Activated naive CD4-positive, alpha-beta T cell treated with anti-CD3 and anti-CD28 coated beads, Interleukin-2, amount 10 ng/mL, durations not matched to agents 7 days and 5 days (primary cell): ENCODE measurements around the gene TNFAIP8L3.
"Not testable (repeated sequence)": the region's sequence is repeated elsewhere in the genome, so short reads cannot be mapped to it uniquely, and the experiment has no call there.

Experiments
- CTCF ChIA-PET: fragments of 350-600 bp; sonication (Branson Sonifier 250); formaldehyde crosslinking; loops from one replicate; lab custom pipeline; 2021; ENCODE audit warnings: antibody characterized with exemption; lab: Charles Lee
- DNase-seq: peaks from one replicate; pipeline ENCODE4 v3.0.0-alpha.2; 2020
- H3K27ac Mint-ChIP-seq: one replicate; pipeline ENCODE4 v1.8.0; 2021; ENCODE audit warnings: mild to moderate bottlenecking, moderate library complexity, mixed read lengths
- H3K27me3 Mint-ChIP-seq: one replicate; pipeline ENCODE4 v1.8.0; 2021; ENCODE audit warnings: mild to moderate bottlenecking, mixed read lengths
- H3K36me3 Mint-ChIP-seq: one replicate; pipeline ENCODE4 v1.8.0; 2021; ENCODE audit warnings: mixed read lengths
- H3K4me1 Mint-ChIP-seq: one replicate; pipeline ENCODE4 v1.8.0; 2021; ENCODE audit warnings: mixed read lengths
- H3K4me3 Mint-ChIP-seq: one replicate; pipeline ENCODE4 v1.8.0; 2021; ENCODE audit warnings: mild to moderate bottlenecking, moderate library complexity, mixed read lengths
- H3K9me3 Mint-ChIP-seq: one replicate; pipeline ENCODE4 v1.8.0; 2021; ENCODE audit warnings: mixed read lengths

The TNFAIP8L3 gene

DNA sequence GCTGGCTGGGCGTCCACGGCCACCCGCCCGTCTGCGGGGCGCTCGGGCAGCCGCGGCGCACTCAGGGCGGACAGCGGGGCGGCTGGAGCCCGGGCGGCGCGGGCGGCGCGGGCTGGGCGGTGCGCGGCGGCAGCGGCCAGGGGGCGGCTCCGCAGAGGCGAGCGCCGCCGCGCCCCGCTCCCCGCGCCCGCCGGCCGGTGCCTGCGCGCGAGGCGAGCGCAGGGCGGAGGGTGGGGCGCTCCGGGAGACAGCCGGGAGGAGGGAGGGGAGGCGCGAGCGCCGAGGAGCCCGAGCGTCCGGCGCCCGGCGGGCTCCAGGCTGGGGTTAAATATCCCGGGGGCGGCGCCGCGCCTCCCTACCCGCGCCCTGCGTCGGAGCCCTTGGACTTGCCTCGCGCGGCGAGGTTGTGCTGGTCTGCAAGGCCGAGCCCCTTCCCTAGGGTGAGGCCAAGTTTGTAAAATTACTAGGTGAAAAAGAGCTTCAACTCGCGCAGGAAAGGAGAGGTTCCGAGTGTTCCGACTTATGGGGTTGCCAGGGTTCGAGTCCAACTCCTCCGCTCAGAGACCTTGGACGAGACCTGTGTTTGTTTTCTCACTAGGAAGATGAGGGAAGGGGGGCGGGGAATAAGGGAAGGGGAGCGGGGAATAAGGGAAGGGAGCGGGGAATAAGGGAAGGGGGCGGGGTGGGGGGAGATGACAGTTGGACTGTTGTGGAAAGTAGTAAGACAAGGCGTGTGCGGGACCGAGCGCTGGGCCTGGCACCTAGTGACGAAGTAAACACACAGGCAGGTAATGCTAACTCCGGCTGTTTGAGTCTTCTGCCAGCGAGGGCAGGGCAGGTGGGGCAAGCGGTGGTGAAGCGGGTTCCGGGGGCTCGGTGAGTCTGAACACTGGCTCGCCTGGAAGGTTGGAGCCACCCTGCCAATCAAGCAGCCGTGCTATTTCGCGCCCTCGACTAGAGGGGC, at the start of gene TNFAIP8L3:
Gene TNFAIP8L3, minus strand, starts transcription at position 301 of the 964 bp plus-strand sequence. CDS start 311 bp downstream, outside the sequence.
- Mint-ChIP-seq H3K9me3 (no peaks in the 10 kb centered on the region), H3K4me3 (peak within 1 kb of the TSS; percentile 65), H3K36me3 (no peaks in the 10 kb centered on the region), H3K27ac (no peak within 1 kb of the TSS), H3K27me3 (peaks cover 86% of the 10 kb centered on the region), H3K4me1 (peaks cover 11% of the 10 kb centered on the region)
- CTCF ChIA-PET = no interaction called here
- DNase-seq = no peak

DNA sequence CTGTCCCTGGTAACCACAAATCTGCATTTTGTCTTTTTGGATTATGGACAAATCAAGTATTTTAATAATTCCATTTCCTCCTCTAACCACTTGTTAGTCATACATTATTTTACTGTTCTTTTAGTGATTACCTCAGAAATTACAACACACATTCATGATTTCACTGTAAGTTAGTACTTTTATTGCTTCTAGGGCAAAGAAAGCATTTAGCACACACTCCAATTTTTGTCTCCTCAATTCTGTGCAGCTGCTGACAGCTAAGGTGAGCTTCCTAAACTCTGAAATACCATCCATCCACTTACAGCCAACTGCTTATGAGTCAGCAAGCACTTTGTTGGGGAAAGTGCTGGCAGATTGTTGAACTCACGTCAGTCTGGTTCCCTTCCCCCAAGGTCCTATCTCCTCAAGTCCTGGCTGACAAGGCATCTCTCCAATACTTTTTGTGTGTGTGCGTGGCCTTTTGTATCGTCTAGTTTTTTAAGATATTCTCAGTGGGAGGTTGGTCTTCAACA, 49.4 kb upstream of the TNFAIP8L3 start:
- Mint-ChIP-seq H3K27ac (no peak overlapping the region), H3K27me3 (peaks cover 6% of the 10 kb centered on the region), H3K36me3 (no peaks in the 10 kb centered on the region), H3K4me1 (no peaks in the 10 kb centered on the region), H3K4me3 (no peak overlapping the region), H3K9me3 (no peaks in the 10 kb centered on the region)
- CTCF ChIA-PET = no interaction called here
- no peak for DNase-seq

DNA sequence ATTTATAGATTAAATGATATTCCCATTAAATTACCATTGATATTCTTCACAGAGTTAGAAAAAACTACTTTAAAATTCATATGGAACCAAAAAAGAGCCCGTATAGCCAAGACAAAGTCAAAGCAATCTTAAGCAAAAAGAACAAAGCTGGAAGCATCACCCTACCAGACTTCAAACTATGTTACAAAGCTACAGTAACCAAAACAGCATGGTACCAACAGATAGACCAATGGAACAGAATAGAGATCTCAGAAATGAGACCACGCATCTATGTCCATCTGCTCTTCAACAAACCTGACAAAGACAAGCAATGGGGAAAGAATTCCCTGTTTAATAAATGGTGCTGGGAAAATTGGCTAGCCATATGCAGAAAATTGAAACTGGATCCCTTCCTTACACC, 45.6 kb upstream of the TNFAIP8L3 start:
- H3K27ac Mint-ChIP-seq, H3K9me3 Mint-ChIP-seq, H3K4me1 Mint-ChIP-seq, H3K4me3 Mint-ChIP-seq, H3K36me3 Mint-ChIP-seq, DNase-seq: not testable (repeated sequence)
- CTCF ChIA-PET = interaction anchor here (1.5 kb wide), 1 partner anchor 8 kb away, joined by 4 read pairs; no protein-coding TSS in a partner anchor
- H3K27me3 Mint-ChIP-seq = peaks cover 20% of the 10 kb centered on the region

DNA sequence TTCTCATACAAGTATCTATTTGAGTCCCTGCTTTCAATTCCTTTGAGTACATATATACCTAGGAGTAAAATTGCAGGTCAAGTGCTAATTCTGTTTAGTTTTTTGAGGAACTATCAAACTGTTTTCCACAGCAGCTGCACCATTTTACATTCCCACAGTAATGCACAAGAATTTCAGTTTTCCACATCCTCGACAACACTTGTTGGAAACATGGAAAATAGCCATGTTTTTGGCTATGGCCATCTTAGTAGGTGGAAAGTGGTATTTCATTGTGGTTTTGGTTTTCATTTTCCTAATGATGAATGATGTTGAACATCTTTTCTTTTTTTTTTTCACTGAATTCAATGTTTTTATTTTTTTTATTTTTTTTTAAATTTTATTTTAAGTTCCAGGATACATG, 44.4 kb upstream of the TNFAIP8L3 start:
- no peaks in the 10 kb centered on the region for H3K9me3 Mint-ChIP-seq
- peaks cover 20% of the 10 kb centered on the region for H3K27me3 Mint-ChIP-seq
- no peaks in the 10 kb centered on the region for H3K4me1 Mint-ChIP-seq
- no peaks in the 10 kb centered on the region for H3K36me3 Mint-ChIP-seq
- no peak overlapping the region for H3K4me3 Mint-ChIP-seq
- DNase-seq = no peak
- H3K27ac Mint-ChIP-seq = no peak overlapping the region
- CTCF ChIA-PET = no interaction called here

DNA sequence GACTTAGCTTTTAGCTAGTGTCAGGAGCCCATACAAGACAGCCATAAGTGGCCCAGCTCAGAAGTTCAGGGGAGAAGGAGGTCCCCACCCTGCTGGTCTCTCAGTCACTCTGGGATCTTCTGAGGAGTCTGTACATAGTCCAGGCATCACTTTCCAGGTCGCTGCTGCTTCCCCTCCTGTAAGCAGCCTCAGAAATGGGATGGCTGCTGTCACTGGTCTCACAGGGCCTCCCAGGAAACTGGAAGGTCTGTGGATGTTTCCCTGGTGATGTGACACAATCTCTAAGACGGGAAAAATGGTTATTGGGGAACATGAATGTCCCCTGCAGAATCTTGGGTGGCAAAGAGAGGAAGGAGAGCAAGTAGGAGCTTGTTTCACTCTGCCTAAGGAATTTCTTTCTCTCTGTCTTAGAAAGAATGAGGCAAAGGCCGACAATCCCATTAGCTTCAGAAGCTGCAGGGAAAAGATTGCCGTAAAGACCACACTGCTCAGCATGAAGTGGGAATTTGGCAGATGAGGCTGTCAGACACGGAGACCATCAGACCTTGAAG, 43.2 kb upstream of the TNFAIP8L3 start:
- no peak for DNase-seq
- Mint-ChIP-seq H3K4me3 (no peak overlapping the region), H3K9me3 (no peaks in the 10 kb centered on the region), H3K27ac (no peak overlapping the region), H3K4me1 (no peaks in the 10 kb centered on the region), H3K27me3 (peaks cover 20% of the 10 kb centered on the region), H3K36me3 (no peaks in the 10 kb centered on the region)
- CTCF ChIA-PET = interaction anchor here (0.9 kb wide), 1 partner anchor 55 kb away, joined by 4 read pairs; no protein-coding TSS in a partner anchor

DNA sequence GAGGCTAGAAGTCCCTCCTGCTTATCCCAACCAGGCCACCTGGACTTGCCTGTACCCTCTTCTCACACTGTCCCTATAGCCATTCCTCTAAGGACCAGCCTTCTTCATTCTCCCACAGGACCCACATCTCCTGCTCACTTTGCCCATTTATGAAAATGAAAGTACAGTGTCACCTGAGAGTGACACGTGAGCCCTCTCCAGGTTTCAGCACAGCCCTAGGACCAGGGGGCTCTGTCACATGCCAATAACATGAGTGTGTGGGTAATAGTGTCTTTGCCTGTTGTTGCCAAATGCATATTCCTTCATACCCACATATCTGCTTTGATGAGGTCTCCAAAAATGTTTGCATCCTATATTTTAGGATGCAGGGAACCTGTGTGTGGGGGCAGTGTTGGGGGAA, 42.3 kb upstream of the TNFAIP8L3 start:
- DNase-seq = no peak
- Mint-ChIP-seq H3K27ac (no peak overlapping the region), H3K36me3 (no peaks in the 10 kb centered on the region), H3K4me1 (no peaks in the 10 kb centered on the region), H3K27me3 (peaks cover 25% of the 10 kb centered on the region), H3K4me3 (no peak overlapping the region), H3K9me3 (no peaks in the 10 kb centered on the region)
- CTCF ChIA-PET = interaction anchor here (0.9 kb wide), 1 partner anchor 56 kb away, joined by 4 read pairs; no protein-coding TSS in a partner anchor

DNA sequence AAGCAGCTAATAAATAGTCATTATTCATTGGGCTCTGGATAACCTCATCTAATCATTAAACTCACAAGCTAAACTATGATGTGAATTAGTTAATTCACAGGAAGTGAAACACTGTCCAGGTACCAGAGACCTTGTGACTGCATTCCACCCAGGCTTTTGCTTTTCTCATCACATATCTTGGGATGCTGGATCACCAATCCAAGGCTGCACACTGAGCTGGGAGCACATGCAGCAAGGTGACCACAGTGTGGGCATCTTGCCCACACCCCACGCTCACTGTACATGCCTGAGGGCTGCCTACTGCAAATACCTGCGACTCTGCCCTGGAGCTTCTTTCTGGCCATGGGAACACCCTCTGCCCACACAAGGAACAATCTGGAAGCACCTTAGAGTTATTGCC, 40.6 kb upstream of the TNFAIP8L3 start:
- H3K9me3 Mint-ChIP-seq = no peaks in the 10 kb centered on the region
- H3K27me3 Mint-ChIP-seq = peaks cover 24% of the 10 kb centered on the region
- CTCF ChIA-PET = no interaction called here
- no peak overlapping the region for H3K4me3 Mint-ChIP-seq
- no peak overlapping the region for H3K27ac Mint-ChIP-seq
- no peaks in the 10 kb centered on the region for H3K4me1 Mint-ChIP-seq
- H3K36me3 Mint-ChIP-seq = no peaks in the 10 kb centered on the region
- DNase-seq = no peak

DNA sequence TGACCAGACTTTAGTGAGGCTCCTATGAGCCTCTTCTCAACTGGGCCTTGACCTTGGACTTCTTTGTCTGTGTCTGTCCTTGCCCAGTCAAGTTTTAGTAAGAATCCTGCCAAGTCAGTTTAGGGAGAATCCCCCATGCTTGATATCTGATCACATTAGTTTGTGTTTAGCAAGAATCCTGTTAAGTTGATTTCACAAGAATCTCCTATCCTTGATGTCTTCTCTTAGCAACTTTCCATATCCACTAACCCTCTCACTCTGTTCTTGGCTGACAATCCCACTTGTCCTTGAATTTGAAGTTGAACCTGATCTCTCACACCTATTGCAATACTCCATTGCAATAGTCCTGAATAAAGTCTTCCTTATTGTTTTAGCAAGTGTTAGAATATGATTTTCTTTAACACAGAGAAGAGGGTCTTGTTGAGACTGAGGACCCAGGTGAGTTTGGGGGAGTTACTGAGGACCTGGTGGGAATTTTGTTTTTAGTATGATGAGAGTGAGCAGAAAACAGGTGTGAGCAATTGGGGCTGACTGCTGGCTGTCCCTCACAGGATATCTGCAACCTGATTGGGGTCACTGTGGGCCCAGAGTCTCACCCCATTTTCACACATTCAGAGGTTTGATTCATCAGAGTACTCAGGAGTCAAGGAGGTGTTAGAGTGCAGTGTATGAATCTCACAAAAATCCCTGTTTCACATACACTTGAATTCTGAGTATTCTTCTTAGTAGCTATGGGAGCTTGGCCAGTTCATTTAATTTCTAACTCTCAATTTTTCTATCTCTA, 39.9 kb upstream of the TNFAIP8L3 start:
- Mint-ChIP-seq H3K36me3 (no peaks in the 10 kb centered on the region), H3K4me1 (no peaks in the 10 kb centered on the region), H3K27ac (no peak overlapping the region), H3K27me3 (peaks cover 24% of the 10 kb centered on the region), H3K9me3 (no peaks in the 10 kb centered on the region), H3K4me3 (no peak overlapping the region)
- CTCF ChIA-PET = interaction anchor here (0.9 kb wide), 1 partner anchor 28 kb away, joined by 3 read pairs; no protein-coding TSS in a partner anchor
- no peak for DNase-seq

DNA sequence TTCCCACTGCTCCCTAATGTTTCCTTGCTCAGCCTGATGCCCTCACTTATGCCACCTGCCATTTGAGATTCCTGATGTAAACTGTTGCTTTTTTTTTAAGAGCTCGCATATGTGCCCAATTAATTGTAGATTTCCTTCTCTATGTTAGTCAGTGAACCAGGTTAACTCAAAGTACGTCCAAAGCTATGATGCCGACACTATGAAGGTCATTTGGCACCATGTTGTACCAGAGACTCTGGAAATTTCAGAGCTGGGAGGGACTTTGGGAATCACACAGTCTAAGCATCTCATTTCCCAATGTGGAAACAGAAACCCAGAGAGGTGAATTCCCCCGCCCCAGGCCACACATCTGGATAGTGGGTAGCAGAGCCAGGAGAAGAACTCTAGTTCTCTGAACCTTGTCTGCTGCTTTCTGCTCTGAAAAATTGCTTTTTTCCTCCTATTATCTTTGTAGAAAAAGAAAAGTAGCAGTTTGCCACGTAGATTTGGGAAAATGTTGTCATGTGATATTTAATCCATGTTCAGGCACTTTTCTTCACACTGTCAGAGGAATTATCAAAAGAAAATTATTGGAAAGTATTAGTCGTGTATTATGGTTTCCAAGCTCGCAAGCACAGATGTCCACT, 38.5 kb upstream of the TNFAIP8L3 start:
- Mint-ChIP-seq H3K27ac (no peak overlapping the region), H3K36me3 (no peaks in the 10 kb centered on the region), H3K4me3 (no peak overlapping the region), H3K9me3 (no peaks in the 10 kb centered on the region), H3K27me3 (peaks cover 24% of the 10 kb centered on the region), H3K4me1 (no peaks in the 10 kb centered on the region)
- DNase-seq = no peak
- CTCF ChIA-PET = interaction anchor here (0.7 to 1.9 kb wide), 5 partner anchors 7 to 172 kb away, joined by 3 to 4 read pairs (median 3); no protein-coding TSS in a partner anchor

DNA sequence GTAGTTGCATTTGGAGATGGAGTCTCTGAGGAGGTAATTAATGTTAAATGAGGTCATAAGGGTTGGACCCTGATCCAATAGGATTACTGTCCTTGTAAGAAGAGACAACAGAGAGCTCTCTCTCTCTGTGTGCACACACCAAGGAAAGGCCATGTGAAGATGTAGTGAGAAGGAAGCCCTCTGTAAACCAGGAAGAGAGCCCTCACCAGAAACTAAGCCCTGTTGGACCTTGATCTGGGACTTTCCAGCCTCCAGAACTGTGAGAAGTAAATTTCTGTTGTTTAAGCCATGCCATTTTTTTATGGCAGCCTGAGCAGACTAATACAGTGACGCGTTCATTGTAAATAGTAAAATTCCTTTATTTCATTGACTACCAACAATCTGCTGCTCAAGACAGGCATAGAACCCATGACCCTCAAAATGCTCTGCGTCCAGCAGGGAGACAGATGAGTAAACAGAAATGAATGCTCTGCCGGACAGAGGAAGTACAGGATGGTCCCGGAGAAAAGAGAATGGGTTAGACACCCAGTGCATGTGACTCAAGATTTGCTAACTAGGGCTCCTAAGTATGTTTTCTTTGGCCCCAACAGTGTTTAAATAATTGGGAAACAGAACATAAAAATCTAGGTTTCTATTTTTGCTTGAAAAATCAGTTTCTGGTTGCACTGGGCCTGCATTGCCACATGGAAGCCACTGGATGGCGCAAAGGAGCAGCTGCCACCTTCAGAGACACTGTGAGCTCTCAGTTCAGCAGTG, 37.9 kb upstream of the TNFAIP8L3 start:
- Mint-ChIP-seq H3K27me3 (peaks cover 17% of the 10 kb centered on the region), H3K27ac (no peak overlapping the region), H3K4me3 (no peak overlapping the region), H3K4me1 (no peaks in the 10 kb centered on the region), H3K9me3 (no peaks in the 10 kb centered on the region), H3K36me3 (no peaks in the 10 kb centered on the region)
- CTCF ChIA-PET = interaction anchor here (0.7 to 1.9 kb wide), 4 partner anchors 8 to 173 kb away, joined by 3 to 4 read pairs (median 3); no protein-coding TSS in a partner anchor
- peak; percentile 27 for DNase-seq

DNA sequence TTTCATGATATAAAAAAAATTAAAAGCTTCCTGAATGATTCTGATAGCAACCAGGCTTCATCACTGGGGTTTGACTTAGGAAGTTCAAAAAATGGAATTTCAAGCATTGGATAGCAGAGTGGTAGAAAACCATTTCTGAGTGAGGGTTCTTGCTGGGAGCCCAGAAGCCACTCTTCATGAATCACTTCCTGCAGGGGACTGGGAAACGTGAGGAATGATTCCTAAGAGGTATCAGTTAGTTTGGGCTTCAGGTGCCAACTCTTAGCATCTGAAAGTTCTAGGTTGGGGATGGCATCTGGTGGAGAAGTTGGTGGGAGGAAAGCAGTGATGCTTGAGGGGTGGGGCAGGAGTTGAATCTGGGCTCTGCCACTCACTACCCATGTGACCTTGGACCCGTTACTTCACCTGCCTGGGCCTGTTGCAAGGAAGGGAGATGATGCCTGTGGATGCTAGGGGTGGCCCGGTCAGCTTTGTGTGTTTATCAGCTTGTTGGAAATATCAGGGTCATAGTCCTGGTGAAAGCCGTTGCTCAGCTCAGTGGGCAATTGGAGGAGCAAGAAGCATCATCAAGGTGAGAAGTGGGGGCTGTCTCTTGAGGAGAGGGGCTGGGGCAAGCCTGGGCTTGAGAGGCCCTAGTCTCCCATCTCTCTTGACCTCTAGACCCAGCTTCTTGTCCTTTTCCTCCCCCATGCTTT, 37.0 kb upstream of the TNFAIP8L3 start:
- CTCF ChIA-PET = interaction anchor here (1.9 kb wide), 1 partner anchor 9 kb away, joined by 4 read pairs; no protein-coding TSS in a partner anchor
- Mint-ChIP-seq H3K9me3 (no peaks in the 10 kb centered on the region), H3K36me3 (no peaks in the 10 kb centered on the region), H3K4me3 (no peak overlapping the region), H3K27me3 (peaks cover 17% of the 10 kb centered on the region), H3K4me1 (peaks cover 2% of the 10 kb centered on the region), H3K27ac (no peak overlapping the region)
- no peak for DNase-seq

DNA sequence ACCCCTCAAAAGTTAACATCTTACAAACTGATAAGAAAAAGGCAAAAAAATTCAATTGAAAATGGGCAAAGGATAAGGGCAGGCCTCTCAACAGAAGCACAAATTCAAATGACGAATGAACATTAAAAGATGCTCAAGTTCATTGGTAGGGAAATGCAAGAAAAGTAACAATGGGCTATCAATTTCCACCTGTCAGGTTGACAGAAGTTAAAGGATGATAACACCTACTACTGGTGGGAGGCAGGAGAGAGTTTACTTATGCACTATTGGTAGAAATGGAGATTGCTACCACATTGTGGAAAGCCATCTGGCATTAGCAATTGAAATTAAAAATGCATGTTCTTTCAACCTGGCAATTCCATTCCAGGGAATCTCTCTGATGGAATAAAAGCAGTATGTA, 35.6 kb upstream of the TNFAIP8L3 start:
- H3K4me1 Mint-ChIP-seq = peaks cover 5% of the 10 kb centered on the region
- H3K36me3 Mint-ChIP-seq = no peaks in the 10 kb centered on the region
- CTCF ChIA-PET = no interaction called here
- no peaks in the 10 kb centered on the region for H3K9me3 Mint-ChIP-seq
- no peak overlapping the region for H3K27ac Mint-ChIP-seq
- H3K4me3 Mint-ChIP-seq = no peak overlapping the region
- H3K27me3 Mint-ChIP-seq = peaks cover 20% of the 10 kb centered on the region
- DNase-seq = no peak
